Aorta (tissue), 5 donors: ENCODE data around the gene ZNF324. TPM values are rescaled to one million over a fixed set of nuclear protein-coding genes. Genes with fewer than 3 reads are reported as not detected.
"Not testable (repeated sequence)": the region's sequence is repeated elsewhere in the genome, so short reads cannot be mapped to it uniquely, and the experiment has no call there.

ENCODE experiments used
- ATAC-seq: fragments of 200-7000 bp; cut with Tn5 transposase; one replicate; pipeline ENCODE4 v1.9.1; 2022; ENCODE audit warnings: moderate library complexity; ENCODE audit not compliant: low FRiP score
- DNase-seq, 2 donors: peaks; one replicate each; pipeline ENCODE4 v3.0.0-alpha.2; 2020
- H3K27ac ChIP-seq, 2 donors: one replicate each; pipeline ENCODE4 v1.5.1; 2013; ENCODE audit warnings: low read length in 2 of 2, mild to moderate bottlenecking in 2 of 2, moderate library complexity in 2 of 2, control low read depth in 1 of 2, inconsistent platforms in 1 of 2, low read depth in 1 of 2
- H3K27me3 ChIP-seq, 2 donors: one replicate each; pipeline ENCODE4 v1.6.1; 2013; ENCODE audit warnings: control low read depth in 1 of 2, low read length in 1 of 2, mild to moderate bottlenecking in 1 of 2, moderate library complexity in 1 of 2; ENCODE audit not compliant: insufficient read depth in 2 of 2, control insufficient read depth in 1 of 2
- H3K36me3 ChIP-seq, 2 donors: one replicate each; pipeline ENCODE4 v1.6.1; 2013; ENCODE audit warnings: control low read depth in 1 of 2, low read length in 1 of 2, mild to moderate bottlenecking in 1 of 2; ENCODE audit not compliant: insufficient read depth in 2 of 2, control insufficient read depth in 1 of 2
- H3K4me1 ChIP-seq, 2 donors: one replicate each; pipeline ENCODE4 v1.6.1; 2013; ENCODE audit warnings: low read length in 2 of 2, control low read depth in 1 of 2, mild to moderate bottlenecking in 1 of 2, moderate library complexity in 1 of 2; ENCODE audit not compliant: insufficient read depth in 2 of 2, control insufficient read depth in 1 of 2
- H3K4me3 ChIP-seq, 2 donors: one replicate each; pipeline ENCODE4 v1.5.1; 2013; ENCODE audit warnings: low read length in 2 of 2, control low read depth in 1 of 2, mild to moderate bottlenecking in 1 of 2
- H3K9me3 ChIP-seq: one replicate; pipeline ENCODE4 v1.6.1; 2013; ENCODE audit warnings: mild to moderate bottlenecking, low read length; ENCODE audit not compliant: control insufficient read depth
- WGBS, 2 donors: extraction: QIAGEN DNeasy Blood & Tissue Kit; methylation state at CpG; one replicate each; pipeline ENCODE4 v1.1.7; 2013; 5-methylcytosine and 5-hydroxymethylcytosine counted together
- intact Hi-C, 2 donors: fragments of 100-400 bp; cut with DNase I; formaldehyde crosslinking; loops; one replicate each; pipeline versions ENCODE4 v1.14.2 to v1.15.0; 2022
- polyA plus RNA-seq, 2 donors: library from polyadenylated mRNA; stranded (reverse); fragments of 200-250 nt; gene quantifications; one replicate each; pipeline ENCODE4 v1.2.3, GENCODE V29; 2013
- total RNA-seq, 2 donors: library from RNA; stranded (reverse); fragmentation: NEBNext Ultra II Directional; extraction: Animal tissue kit (Norgen Biotek cat#: 25700); gene quantifications; one replicate each; pipeline ENCODE4 v1.2.1, GENCODE V29; 2021
- donor health status: healthy with polysubstance abuse.
- donor health status: Bipolar disorder and iron deficiency.
- donor health status: DM: no; HTN: no; CAD: no.
- donor health status: DM: no; HTN: no; CAD: no.
- donor health status: DM: yes; HTN: yes; CAD: no.

Gene ZNF324
- total and polyA plus RNA-seq, 4 donors = 2.3 to 14.1 (median 7.7) TPM

DNA sequence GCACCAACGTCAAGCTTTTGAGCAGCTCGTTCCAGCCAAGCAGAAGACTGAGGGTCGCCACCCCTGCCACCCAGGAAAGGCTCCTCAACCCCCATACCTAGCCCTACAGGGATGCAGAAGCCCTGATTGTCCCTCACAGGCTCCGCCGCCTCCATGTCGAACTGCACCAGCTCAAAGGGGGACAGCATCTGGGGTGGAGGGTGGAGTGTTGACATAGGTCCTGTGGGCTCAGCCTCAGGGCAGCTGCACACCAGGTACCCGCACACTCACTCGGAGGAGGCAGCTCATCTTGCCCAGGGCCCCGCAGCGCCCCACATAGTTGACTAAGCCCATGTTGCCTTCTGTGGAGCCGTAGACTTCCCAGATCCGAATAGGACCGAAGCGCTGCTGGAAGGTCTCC lies 33.4 kb downstream of the ZNF324 start:
- DNase-seq = no peak

DNA sequence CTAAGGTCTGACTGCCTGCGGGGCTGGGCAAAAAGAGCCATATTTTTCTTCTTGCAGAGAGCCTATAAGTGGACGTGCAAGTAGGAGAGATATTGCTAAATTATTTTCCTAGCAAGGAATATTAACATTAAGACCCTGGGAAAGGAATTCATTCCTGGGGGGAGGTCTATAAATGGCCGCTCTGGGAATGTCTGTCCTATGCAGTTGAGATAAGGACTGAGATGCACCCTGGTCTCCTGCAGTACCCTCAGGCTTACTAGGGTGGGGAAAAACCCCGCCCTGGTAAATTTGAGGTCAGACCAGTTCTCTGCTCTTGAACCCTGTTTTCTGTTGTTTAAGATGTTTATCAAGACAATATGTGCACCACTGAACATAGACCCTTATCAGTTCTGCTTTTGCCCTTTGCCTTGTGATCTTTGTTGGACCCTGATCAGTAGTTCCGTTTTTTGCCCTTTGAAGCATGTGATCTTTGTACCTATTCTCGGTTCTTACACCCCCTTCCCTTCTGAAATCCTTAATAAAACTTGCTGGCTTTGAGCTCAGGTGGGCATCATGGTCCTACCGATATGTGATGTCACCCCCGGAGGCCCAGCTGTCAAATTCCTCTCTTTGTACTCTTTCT lies 40.8 kb downstream of the ZNF324 start:
- H3K27me3 ChIP-seq, H3K36me3 ChIP-seq, H3K4me1 ChIP-seq, ATAC-seq, H3K9me3 ChIP-seq, H3K4me3 ChIP-seq, H3K27ac ChIP-seq, DNase-seq, intact Hi-C loops: not testable (repeated sequence)
- 58 to 72% methylated on average over 7 to 8 of the region's 8 CpGs for WGBS, 2 donors

More for the DNA sequence above, 33.4 kb downstream of the ZNF324 start:
- WGBS, 2 donors = 88 to 94% methylated on average over 14 of the region's 14 CpGs
- intact Hi-C loops = no loop called here
- no peaks in the 10 kb centered on the region for H3K9me3 ChIP-seq
- H3K36me3 ChIP-seq = no peaks in the 10 kb centered on the region
- no peak overlapping the region for H3K4me3 ChIP-seq
- no peak for ATAC-seq
- no peaks in the 10 kb centered on the region for H3K27me3 ChIP-seq
- no peak overlapping the region for H3K27ac ChIP-seq
- H3K4me1 ChIP-seq = no peaks in the 10 kb centered on the region

GRCh38 chr19:58509731-58510083 lies 42.8 kb downstream of the ZNF324 start:
- no peaks in the 10 kb centered on the region for H3K36me3 ChIP-seq

DNA sequence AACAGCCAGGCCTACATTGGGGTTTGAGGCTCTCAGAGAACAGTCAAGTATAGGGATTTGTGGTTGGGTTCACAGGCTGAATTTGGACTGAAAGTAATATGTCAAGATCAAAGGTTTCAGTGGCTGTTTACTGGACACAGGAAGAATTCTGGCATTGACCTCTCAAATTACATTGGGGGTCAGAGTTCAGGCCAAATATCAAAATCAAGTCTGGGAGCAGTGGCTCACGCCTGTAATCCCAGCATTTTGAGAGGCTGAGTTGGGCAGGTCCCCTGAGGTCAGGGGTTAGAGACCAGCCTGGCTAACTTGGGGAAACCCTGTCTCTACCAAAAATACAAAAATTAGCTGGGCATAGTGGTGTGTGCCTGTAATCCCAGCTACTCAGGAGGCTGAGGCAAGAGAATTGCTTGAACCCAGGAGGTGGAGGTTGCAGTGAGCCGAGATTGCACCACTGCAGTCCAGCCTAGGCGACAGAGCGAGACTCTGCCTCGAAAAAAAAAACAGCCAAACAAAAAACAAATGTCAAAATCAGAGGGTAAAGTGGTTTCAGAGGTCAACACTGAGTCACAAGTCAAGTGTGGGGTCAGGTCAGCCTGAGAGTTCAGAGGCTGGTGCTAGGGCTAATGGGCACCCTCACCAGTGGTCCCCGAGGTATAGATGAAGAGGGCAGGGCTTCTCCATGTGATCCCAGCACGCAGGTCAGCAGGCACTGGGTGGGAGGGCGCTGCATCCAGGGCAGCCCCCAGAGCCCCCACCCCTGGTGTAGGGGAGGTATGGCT lies 43.4 kb downstream of the ZNF324 start:
- Histone ChIP-seq H3K36me3 (no peaks in the 10 kb centered on the region), H3K4me3 (no peak overlapping the region), H3K9me3 (no peaks in the 10 kb centered on the region), H3K27ac (no peak overlapping the region), H3K4me1 (no peaks in the 10 kb centered on the region), H3K27me3 (no peaks in the 10 kb centered on the region)
- no peak for ATAC-seq
- DNase-seq = no peak
- WGBS, 2 donors = 79% methylated on average over 8 of the region's 8 CpGs
- intact Hi-C loops = no loop called here

More at GRCh38 chr19:58509731-58510083, 42.8 kb downstream of the ZNF324 start:
- H3K27me3 ChIP-seq = no peaks in the 10 kb centered on the region
- 83 to 88% methylated on average over 11 of the region's 11 CpGs for WGBS, 2 donors
- H3K27ac ChIP-seq = no peak overlapping the region
- DNase-seq (no peak), ATAC-seq (no peak)
- intact Hi-C loops = no loop called here
- no peaks in the 10 kb centered on the region for H3K4me1 ChIP-seq
- H3K9me3 ChIP-seq = no peaks in the 10 kb centered on the region
- H3K4me3 ChIP-seq = no peak overlapping the region

- H3K36me3 ChIP-seq = no peaks in the 10 kb centered on the region
- H3K27me3 ChIP-seq = no peaks in the 10 kb centered on the region
- no peak within 1 kb of the TSS for H3K4me3 ChIP-seq
- WGBS, 2 donors = 83 to 87% methylated on average over 25 of the region's 25 CpGs
- DNase-seq = no peak
- ATAC-seq = no peak
- H3K4me1 ChIP-seq = no peaks in the 10 kb centered on the region
- H3K27ac ChIP-seq = no peak within 1 kb of the TSS
- intact Hi-C loops = no loop called here
- no peaks in the 10 kb centered on the region for H3K9me3 ChIP-seq
Observed at GRCh38 chr19:58511353-58512208, 44.7 kb downstream of the ZNF324 start, which contains the start of gene SLC27A5. SLC27A5 (minus strand) TSS chr19:58511992; CDS start chr19:58511955, 37 bp downstream.

- 84% methylated on average over 10 of the region's 10 CpGs for WGBS, 2 donors
- Histone ChIP-seq H3K36me3 (peaks cover 0 to 4% of the 10 kb centered on the region in 2 donors), H3K9me3 (no peaks in the 10 kb centered on the region), H3K27ac (no peak overlapping the region), H3K4me1 (no peaks in the 10 kb centered on the region), H3K27me3 (no peaks in the 10 kb centered on the region), H3K4me3 (no peak overlapping the region)
- no peak for ATAC-seq
- intact Hi-C loops = no loop called here
- DNase-seq = no peak
Observed at GRCh38 chr19:58513213-58513693, 46.4 kb downstream of the ZNF324 start.

DNA sequence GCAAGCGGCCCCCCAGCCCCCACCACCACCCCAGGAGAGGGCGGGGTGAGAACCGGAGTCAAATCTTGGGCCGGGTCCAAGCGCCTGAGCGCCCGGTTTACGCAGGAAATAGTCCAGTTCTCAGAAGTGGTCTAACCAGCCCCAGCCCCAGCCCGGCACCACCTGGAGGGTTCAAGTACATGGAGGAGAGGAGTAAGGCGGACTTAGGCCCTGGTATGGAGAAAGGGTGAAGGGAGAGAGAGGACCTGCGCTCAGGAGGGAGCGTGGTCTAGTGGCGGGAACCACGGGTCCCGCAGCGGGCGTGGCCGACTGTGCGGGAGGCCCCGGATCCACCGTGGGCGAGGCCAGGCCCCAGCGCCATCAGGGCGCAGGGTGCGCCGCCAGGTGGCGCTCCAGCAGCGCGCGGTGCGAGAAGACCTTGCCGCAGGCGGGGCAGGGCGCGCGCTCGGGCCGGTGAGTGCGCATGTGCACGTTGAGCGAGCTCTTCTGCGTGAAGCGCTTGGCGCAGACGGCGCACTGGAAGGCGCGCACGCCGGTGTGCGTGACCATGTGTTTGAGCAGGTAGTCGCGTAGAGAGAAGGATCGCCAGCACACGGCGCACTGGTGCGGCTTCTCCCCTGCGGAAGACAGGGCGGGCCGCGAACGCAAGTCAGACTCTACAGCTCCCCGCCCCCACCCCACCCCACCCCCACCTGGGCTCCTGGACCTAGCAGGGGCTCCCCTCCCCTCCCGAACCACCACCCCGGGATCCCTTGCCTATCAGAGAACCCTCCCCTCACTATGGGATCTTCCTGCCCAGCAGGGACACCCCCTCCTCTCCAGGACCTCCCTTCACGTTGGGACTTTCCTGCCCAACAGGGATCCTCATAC lies 47.0 kb downstream of the ZNF324 start:
- DNase-seq (peak; percentile 92 to 96), ATAC-seq (peak; percentile 90)
- Histone ChIP-seq H3K4me1 (no peaks in the 10 kb centered on the region), H3K4me3 (no peak overlapping the region), H3K9me3 (no peaks in the 10 kb centered on the region), H3K36me3 (peaks cover 0 to 4% of the 10 kb centered on the region in 2 donors), H3K27ac (no peak overlapping the region), H3K27me3 (no peaks in the 10 kb centered on the region)
- WGBS, 2 donors = 26% methylated on average over 62 to 66 of the region's 66 CpGs
- intact Hi-C loops = no loop called here

- DNase-seq (no peak), ATAC-seq (no peak)
- H3K4me1 ChIP-seq = no peaks in the 10 kb centered on the region
- H3K36me3 ChIP-seq = peaks cover 0 to 4% of the 10 kb centered on the region in 2 donors
- no peak overlapping the region for H3K27ac ChIP-seq
- intact Hi-C loops = no loop called here
- H3K4me3 ChIP-seq = no peak overlapping the region
- no peaks in the 10 kb centered on the region for H3K9me3 ChIP-seq
- H3K27me3 ChIP-seq = no peaks in the 10 kb centered on the region
- 69 to 75% methylated on average over 3 of the region's 3 CpGs for WGBS, 2 donors
Observed at GRCh38 chr19:58514564-58515022, 47.7 kb downstream of the ZNF324 start.
